Stimulated activated effector memory CD8-positive, alpha-beta T cell treated with anti-CD3 and anti-CD28 coated beads, Interleukin-12 subunit alpha, Interleukin-12 subunit beta, amount 100 ng/mL, for 72 hours (primary cell): ENCODE results near the gene UBP1.
"Not testable (repeated sequence)": the region's sequence is repeated elsewhere in the genome, so short reads cannot be mapped to it uniquely, and the experiment has no call there.

Source experiments
- ATAC-seq: fragments of 150-1000 bp; cut with Tn5 transposase; 2 replicates; pipeline ENCODE4 v1.10.0; 2021
- DNase-seq, 2 donors: peaks; one replicate each; pipeline ENCODE4 v3.0.0; 2021 to 2022; ENCODE audit warnings: low spot score in 2 of 2
- H3K27ac Mint-ChIP-seq: one replicate; pipeline ENCODE4 v1.8.0; 2022; ENCODE audit warnings: mild to moderate bottlenecking, mixed read lengths
- H3K36me3 Mint-ChIP-seq: one replicate; pipeline ENCODE4 v1.8.0; 2022; ENCODE audit warnings: mild to moderate bottlenecking, mixed read lengths
- H3K4me1 Mint-ChIP-seq: one replicate; pipeline ENCODE4 v1.8.0; 2022; ENCODE audit warnings: mixed read lengths
- H3K4me3 Mint-ChIP-seq: one replicate; pipeline ENCODE4 v1.8.0; 2022; ENCODE audit warnings: mild to moderate bottlenecking, mixed read lengths
- H3K9me3 Mint-ChIP-seq: one replicate; pipeline ENCODE4 v1.8.0; 2022; ENCODE audit warnings: mixed read lengths

UBP1 gene

DNA sequence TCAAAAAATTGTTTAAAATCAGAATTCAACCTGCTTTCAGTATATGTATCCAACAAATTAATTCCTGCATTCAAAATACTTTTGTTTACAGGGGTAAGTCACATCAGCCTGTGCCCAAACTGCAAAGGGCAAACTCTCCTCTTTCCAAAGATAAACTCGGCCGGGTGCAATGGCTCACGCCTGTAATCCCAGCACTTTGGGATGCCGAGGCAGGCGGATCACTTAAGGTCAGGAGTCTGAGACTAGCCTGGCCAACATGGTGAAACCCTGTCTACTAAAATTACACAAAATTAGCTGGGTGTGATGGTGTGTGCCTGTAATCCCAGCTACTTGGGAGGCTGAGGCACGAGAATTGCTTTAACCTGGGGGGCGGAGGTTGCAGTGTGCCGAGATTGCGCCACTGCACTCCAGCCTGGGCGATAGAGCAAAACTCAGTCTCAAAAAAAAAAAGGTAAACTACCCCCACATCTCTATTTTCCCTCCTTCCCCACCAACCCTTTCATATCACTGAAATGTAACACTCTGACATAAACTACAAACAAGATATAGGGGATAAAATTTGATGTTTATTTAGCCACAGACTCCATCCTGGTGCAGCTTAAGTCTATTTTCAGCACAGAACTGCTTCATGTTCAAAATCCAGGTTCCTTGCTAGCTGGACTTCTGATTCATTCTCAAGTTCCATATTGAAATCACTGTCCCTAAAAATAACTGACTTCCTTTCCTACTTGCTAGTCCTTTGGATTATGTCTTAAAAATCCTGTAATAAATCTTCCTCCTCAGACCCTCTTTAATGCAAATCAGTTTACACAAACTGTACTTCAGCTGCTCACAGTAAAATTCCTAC lies 15.4 kb downstream of the UBP1 start:
- no peak overlapping the region for H3K4me3 Mint-ChIP-seq
- DNase-seq (no peak), ATAC-seq (no peak)
- H3K9me3 Mint-ChIP-seq = no peaks in the 10 kb centered on the region
- H3K36me3 Mint-ChIP-seq = peaks cover 58% of the 10 kb centered on the region
- peak overlapping the region; percentile 30 for H3K27ac Mint-ChIP-seq
- H3K4me1 Mint-ChIP-seq = peaks cover 23% of the 10 kb centered on the region

DNA sequence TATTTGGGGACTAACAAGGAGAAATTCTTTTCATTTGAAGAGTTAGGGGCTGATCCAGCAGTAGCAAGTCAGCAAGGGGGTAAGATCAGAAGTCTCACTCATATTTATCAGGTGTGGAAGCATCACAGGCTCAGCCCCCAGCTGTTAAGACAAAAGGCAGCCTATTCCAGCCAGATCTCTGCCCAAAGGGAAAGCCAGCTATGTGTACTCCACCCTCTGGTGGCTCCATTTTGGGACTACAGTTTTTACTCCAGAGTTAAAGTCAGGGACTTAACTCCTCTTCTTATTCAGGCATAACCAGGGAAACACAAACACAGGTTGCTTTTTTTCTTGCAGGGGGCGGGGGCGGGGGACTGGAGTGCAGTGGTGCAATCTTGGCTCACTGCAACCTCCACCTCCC lies 19.2 kb downstream of the UBP1 start:
- Mint-ChIP-seq H3K9me3 (no peaks in the 10 kb centered on the region), H3K4me1 (peaks cover 15% of the 10 kb centered on the region), H3K36me3 (peaks cover 96% of the 10 kb centered on the region), H3K27ac (peak overlapping the region; percentile 29), H3K4me3 (no peak overlapping the region)
- DNase-seq = no peak
- no peak for ATAC-seq

DNA sequence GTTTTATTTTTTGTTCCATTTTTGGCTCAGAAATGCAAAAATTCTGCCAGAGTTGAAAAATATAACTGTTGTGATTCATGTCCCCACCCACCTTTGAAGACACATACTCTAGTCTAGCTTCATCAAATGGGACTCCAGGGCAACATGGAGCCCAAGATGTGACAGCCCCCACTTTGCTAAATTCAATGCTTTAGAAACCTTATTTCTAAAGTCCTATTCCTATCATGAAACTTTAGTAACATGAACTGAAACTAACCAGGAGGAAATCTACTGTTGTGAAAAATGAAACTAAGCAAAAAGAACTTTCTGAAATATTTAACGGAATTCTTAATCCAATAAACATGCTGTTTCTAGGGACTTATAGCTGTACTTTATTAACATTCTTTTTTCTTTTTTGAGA lies 20.3 kb downstream of the UBP1 start:
- Mint-ChIP-seq H3K27ac (no peak overlapping the region), H3K9me3 (no peaks in the 10 kb centered on the region), H3K4me1 (peaks cover 15% of the 10 kb centered on the region), H3K4me3 (no peak overlapping the region), H3K36me3 (peaks cover 99% of the 10 kb centered on the region)
- DNase-seq = no peak
- no peak for ATAC-seq

DNA sequence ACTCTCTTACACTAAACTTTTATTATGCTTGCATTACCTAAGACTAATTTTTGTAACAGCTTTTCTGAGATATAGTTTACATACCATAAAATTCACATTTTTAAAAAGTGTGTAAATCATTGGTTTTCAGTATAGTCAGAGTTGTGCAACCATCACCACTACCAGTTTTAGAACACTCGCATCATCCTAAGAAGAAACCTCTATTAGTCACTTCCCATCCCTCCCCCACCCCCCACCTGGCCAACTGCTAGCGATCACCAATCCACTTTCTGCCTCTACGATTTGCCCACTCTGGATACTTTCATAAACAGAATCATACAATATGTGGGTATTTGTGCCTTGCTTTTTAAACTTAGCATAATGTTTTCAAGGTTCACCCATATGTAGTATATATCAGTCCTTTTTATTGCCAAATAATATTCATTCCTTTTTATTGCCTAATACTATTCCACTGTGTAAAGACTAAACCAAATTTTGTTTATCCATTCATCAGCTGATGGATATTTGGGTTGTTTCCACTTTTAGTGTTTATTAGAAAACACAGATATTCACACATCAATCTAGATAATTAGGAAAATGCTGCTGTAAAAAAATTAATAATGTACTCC lies 23.0 kb downstream of the UBP1 start:
- Mint-ChIP-seq H3K4me1 (peaks cover 15% of the 10 kb centered on the region), H3K9me3 (no peaks in the 10 kb centered on the region), H3K27ac (peak overlapping the region; percentile 69), H3K36me3 (peaks cover 96% of the 10 kb centered on the region), H3K4me3 (peak overlapping the region; percentile 13)
- DNase-seq (no peak), ATAC-seq (peak; percentile 90)

DNA sequence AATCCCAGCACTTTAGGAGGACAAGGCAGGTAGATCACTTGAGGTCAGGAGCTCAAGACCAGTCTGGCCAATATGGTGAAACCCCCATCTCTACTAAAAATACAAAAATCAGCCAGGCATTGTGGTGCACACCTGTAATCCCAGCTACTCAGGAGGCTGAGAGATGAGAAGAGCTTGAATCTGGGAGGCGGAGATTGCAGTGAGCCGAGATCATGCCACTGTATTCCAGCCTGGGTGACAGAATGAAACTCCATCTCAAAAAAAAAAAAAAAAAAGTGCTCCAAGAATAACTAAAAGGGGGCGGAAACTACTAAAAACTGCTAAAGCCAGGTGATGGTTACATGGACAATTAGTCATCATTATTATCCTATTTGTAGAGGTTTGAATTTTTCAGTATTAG lies 29.4 kb downstream of the UBP1 start:
- not testable (repeated sequence) for H3K27ac Mint-ChIP-seq, H3K4me3 Mint-ChIP-seq, H3K4me1 Mint-ChIP-seq, H3K9me3 Mint-ChIP-seq, DNase-seq, ATAC-seq
- H3K36me3 Mint-ChIP-seq = peaks cover 96% of the 10 kb centered on the region

DNA sequence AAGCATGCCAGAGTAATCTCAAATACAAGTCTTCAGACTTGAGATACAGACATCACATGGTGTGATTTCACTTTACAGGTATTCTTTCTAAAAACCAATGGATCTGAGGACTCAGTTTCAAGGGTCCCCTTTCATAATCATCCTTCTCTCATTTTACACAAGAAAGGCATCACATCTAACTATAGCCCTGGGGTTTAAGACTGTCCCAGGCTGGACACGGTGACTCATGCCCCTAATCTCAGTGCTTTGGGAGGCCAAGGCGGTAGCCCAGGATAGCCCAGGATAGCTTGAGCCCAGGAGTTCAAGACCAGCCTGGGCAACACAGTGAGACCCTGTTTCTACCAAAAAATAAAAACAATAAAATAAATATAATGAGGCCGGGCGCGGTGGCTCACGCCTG lies 36.4 kb downstream of the UBP1 start:
- no peaks in the 10 kb centered on the region for H3K9me3 Mint-ChIP-seq
- no peak overlapping the region for H3K27ac Mint-ChIP-seq
- H3K36me3 Mint-ChIP-seq = peaks cover 100% of the 10 kb centered on the region
- H3K4me3 Mint-ChIP-seq = no peak overlapping the region
- no peaks in the 10 kb centered on the region for H3K4me1 Mint-ChIP-seq
- DNase-seq (no peak), ATAC-seq (no peak)

DNA sequence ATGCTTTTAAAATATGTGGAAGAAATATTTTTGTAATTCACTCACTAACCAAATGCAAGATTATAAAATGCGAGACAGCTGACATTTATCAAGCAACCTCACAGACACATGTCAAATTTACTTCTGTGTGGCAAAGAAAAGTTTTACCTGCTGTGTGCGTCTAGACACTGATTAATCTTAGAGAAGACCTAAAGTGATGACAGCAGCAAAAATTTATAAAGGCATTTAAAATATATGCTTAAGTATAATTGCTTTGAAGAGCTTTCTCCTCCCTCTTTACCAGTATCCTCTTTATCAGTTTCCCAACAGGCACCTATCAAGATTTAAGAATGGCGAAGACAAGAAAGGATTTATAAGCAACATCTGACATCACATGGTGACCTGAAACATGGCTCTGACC lies 37.3 kb downstream of the UBP1 start:
- Mint-ChIP-seq H3K27ac (no peak overlapping the region), H3K9me3 (no peaks in the 10 kb centered on the region), H3K4me1 (no peaks in the 10 kb centered on the region)

DNA sequence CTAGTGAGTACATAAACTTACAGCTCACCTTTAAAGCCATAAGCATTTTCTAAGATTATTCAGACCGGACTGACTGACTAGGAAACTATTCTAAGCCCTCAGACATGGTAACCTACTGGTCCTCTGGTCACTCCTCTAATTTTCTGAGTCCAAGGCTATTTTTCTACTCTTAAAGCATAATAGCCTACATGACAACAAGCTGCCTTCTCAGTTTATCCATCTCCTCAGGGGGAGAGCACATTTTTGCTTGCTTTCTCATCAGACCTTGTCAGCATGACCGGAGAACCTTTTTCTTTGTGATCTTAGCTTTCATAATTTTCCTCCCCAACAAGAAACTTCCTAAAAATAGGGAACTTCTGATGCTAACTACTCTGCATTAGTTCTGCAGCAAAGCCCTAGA lies 38.4 kb downstream of the UBP1 start:
- H3K27ac Mint-ChIP-seq = peak overlapping the region; percentile 41
- no peaks in the 10 kb centered on the region for H3K9me3 Mint-ChIP-seq
- no peaks in the 10 kb centered on the region for H3K4me1 Mint-ChIP-seq
- peaks cover 99% of the 10 kb centered on the region for H3K36me3 Mint-ChIP-seq
- ATAC-seq (no peak), DNase-seq (no peak)
- H3K4me3 Mint-ChIP-seq = no peak overlapping the region

More for the DNA sequence above, 37.3 kb downstream of the UBP1 start:
- no peak for ATAC-seq
- Mint-ChIP-seq H3K36me3 (peaks cover 100% of the 10 kb centered on the region), H3K4me3 (no peak overlapping the region)
- DNase-seq = no peak

DNA sequence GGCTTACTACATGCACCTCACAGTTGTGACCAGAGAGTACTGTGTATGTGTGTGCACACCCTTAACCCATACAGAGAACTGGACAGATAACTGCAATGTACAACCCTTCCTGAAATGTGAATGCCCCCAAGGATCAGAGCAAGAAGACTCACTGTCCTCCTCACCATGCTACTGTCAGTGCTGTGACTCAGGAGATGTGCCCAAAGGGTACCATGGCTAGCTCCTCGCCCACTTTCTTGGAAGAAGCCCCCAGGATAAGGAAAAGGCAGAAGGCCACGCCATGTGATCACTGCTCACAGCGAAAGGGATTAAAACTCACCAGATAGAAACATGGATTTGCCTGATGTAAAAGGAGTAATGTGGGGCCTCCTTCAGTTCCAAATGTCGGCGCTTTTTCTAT lies 41.8 kb downstream of the UBP1 start:
- Mint-ChIP-seq H3K9me3 (no peaks in the 10 kb centered on the region), H3K36me3 (peaks cover 99% of the 10 kb centered on the region), H3K4me1 (no peaks in the 10 kb centered on the region), H3K4me3 (no peak overlapping the region), H3K27ac (peak overlapping the region; percentile 6)
- DNase-seq (no peak), ATAC-seq (no peak)

DNA sequence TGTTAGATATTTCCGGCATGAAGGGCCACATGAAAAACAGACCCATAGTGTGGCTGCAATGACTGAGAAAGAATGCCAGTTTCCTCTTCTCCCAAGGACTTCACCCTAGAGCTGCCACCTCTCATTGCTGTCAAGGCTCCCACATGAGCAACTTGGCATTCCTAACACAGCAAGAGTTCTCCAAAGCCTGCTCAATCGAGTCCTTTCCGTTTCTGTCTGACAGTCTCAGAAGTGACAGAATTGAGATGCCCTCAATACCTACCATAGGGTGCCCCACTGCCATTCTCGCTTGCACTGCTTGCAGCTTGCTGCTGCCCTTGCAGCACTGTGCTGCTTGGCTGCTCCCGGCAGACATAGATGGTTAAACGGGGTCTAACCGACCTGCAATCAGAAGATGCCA lies 44.3 kb downstream of the UBP1 start:
- DNase-seq = no peak
- ATAC-seq = no peak
- peaks cover 11% of the 10 kb centered on the region for H3K4me1 Mint-ChIP-seq
- H3K36me3 Mint-ChIP-seq = peaks cover 98% of the 10 kb centered on the region
- H3K27ac Mint-ChIP-seq = no peak overlapping the region
- H3K9me3 Mint-ChIP-seq = no peaks in the 10 kb centered on the region
- H3K4me3 Mint-ChIP-seq = no peak overlapping the region

DNA sequence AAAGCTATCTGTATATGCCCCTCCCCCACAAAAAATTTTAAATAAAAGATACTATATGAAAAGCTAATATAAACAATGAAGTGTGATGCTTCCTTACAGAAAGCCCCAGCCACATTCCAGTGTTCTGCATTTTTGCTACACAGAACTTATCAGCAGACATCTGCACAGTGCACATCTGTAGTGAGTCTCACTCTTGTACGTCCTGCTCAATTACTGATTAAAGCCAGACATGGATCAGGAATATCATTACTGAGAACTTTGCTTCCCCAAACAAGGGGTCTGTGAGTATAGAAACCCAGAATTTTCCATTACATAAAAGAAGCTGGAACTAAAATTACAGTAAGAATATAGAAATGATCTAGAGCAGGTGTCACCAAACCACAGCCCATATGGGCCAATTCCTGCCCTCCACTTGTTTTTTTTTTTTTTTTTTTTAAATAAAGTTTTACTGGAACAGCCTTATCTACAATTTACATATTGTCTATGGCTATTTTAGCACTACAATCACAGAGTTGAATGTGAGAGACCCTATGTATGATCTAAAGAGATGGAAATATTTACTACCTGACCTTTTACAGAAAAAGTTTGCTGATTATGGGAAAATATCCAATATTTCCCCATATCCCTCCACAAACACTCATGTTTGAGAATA lies 45.7 kb downstream of the UBP1 start:
- DNase-seq (no peak), ATAC-seq (no peak)
- H3K36me3 Mint-ChIP-seq = peaks cover 97% of the 10 kb centered on the region
- H3K4me3 Mint-ChIP-seq = no peak overlapping the region
- H3K27ac Mint-ChIP-seq = no peak overlapping the region
- peaks cover 11% of the 10 kb centered on the region for H3K4me1 Mint-ChIP-seq
- no peaks in the 10 kb centered on the region for H3K9me3 Mint-ChIP-seq

DNA sequence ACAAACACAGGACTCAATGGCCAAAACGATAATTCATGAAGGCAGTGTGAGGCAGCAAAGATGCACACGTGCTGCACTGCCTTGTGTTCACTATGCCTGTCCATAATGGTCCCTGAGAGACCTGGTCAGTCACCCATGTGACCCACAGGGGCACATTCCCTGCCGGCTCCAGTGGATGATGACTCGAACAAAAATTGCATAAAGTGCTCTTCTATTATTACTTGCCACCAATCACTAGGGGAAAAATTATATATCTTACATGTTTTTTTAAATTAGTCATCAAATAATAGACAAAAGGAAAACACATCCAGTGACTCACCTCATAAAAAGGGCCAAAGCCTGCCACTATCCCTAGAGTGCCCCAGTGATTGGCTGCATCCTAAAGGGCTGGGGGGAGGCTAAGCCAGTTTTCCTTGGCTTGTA lies 47.5 kb downstream of the UBP1 start:
- H3K9me3 Mint-ChIP-seq = no peaks in the 10 kb centered on the region
- peaks cover 96% of the 10 kb centered on the region for H3K36me3 Mint-ChIP-seq
- H3K27ac Mint-ChIP-seq = peak overlapping the region; percentile 89
- DNase-seq = no peak
- no peak for ATAC-seq
- H3K4me3 Mint-ChIP-seq = no peak overlapping the region
- H3K4me1 Mint-ChIP-seq = peaks cover 11% of the 10 kb centered on the region

DNA sequence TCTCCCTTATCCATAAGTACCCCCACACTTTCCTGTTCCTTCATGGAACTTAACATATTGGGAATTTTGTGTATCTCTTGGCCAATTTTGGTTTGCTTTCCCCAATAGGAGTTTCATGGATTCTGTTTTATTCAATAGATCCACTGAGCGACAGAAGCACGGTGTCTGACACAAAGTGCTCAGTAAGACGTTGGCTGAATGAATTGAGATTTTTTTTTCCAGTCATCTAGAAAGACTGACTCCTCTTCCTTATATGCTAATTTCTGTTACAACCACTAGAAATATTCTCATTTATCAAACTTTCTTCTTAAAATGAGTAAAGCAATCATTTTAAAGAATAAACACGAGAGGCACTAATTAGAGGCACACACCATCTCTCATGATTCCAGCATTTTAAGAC lies 48.1 kb downstream of the UBP1 start:
- peak; percentile 32 for ATAC-seq
- Mint-ChIP-seq H3K4me1 (peaks cover 11% of the 10 kb centered on the region), H3K27ac (peak overlapping the region; percentile 89), H3K9me3 (no peaks in the 10 kb centered on the region), H3K36me3 (peaks cover 97% of the 10 kb centered on the region), H3K4me3 (peak overlapping the region; percentile 1)
- no peak for DNase-seq

DNA sequence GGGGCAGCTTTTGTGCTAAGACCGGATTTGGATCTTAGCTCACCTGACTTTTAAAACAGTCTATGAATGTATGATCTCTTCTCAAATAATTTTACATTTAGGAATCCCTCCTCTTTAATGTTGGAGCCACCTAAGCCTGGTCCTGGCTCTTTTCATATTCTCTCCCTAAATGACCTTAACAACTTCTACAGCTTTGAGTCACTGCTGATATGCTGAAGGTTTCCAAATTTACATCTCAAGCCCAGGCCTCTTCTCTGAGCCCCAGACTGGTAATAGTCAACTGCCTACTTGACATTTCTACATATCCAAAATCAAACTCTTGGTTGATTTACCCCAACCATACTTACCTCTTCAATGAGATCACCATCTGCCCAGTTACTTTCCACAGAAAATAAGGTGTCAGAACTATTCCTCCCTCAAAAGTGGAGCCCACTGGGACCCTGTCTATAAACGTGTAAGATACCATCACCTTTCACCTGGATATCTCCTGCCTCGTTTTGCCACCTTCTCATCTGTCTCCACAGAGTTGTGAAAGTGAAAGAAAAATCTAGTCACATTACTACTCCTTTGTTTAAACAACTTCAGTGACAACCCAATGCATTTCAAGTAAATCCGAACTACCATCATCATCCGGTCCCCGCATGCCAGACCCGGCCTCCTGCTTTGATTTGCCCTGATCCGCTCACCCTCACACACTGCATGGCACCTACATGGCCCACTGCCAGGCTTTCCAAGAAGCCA lies 48.8 kb downstream of the UBP1 start:
- no peaks in the 10 kb centered on the region for H3K9me3 Mint-ChIP-seq
- DNase-seq = no peak

DNA sequence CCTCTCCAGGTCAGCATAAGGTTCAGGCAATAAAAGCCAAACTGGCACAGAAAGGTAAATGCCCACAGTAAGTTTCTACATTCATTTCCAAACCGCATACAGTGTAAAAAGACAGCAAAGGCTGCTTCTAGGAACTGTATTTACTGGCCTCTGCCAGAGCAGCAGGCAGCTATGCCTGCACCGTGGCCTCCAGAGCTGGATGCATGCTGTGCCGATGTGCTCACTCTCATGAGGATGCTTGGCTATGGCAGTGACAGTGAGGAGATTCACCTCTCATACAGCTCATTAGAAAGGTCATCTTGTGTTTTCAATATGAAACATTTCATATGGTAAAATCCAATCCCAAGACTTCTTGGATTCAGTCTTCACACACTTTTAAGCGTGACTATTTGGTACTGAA lies 50.3 kb downstream of the UBP1 start:
- DNase-seq = no peak
- ATAC-seq = no peak
- Mint-ChIP-seq H3K27ac (peak overlapping the region; percentile 68), H3K9me3 (no peaks in the 10 kb centered on the region), H3K4me3 (no peak overlapping the region), H3K4me1 (peaks cover 18% of the 10 kb centered on the region), H3K36me3 (peaks cover 82% of the 10 kb centered on the region)

More for the DNA sequence above, 48.8 kb downstream of the UBP1 start:
- peaks cover 97% of the 10 kb centered on the region for H3K36me3 Mint-ChIP-seq
- ATAC-seq = peak; percentile 11
- peaks cover 11% of the 10 kb centered on the region for H3K4me1 Mint-ChIP-seq
- H3K27ac Mint-ChIP-seq = peak overlapping the region; percentile 89
- H3K4me3 Mint-ChIP-seq = peak overlapping the region; percentile 1
